Mesenchymal stem cell (in vitro differentiated cells and primary cell): ENCODE measurements around the gene SSBP4.

Experiments used
- DNase-seq: peaks from one replicate; pipeline ENCODE4 v3.0.0-alpha.2; 2013
- H2AFZ ChIP-seq: one replicate; pipeline ENCODE4 v1.6.1; 2013; ENCODE audit warnings: low read depth, mild to moderate bottlenecking, control low read depth, inconsistent platforms, low read length, moderate library complexity
- H2AK5ac ChIP-seq: 2 replicates; pipeline ENCODE4 v1.6.1; 2013; ENCODE audit warnings: low read length, moderate library complexity, mild to moderate bottlenecking, inconsistent platforms; ENCODE audit not compliant: severe bottlenecking
- H2BK120ac ChIP-seq: one replicate; pipeline ENCODE4 v1.6.1; 2013; ENCODE audit warnings: low read depth, mild to moderate bottlenecking, inconsistent platforms, low read length, moderate library complexity
- H2BK12ac ChIP-seq, 2 experiments: one replicate each; pipeline ENCODE4 v1.6.1; 2013; ENCODE audit warnings: inconsistent platforms in 2 of 2, low read length in 2 of 2, mild to moderate bottlenecking in 2 of 2, moderate library complexity in 2 of 2, control low read depth in 1 of 2
- H2BK15ac ChIP-seq: one replicate; pipeline ENCODE4 v1.6.1; 2013; ENCODE audit warnings: mild to moderate bottlenecking, low read depth, inconsistent platforms; ENCODE audit not compliant: poor library complexity, severe bottlenecking
- H2BK5ac ChIP-seq: 2 replicates; pipeline ENCODE4 v1.6.1; 2013; ENCODE audit warnings: low read depth, mild to moderate bottlenecking, low read length, control low read depth, inconsistent platforms; ENCODE audit not compliant: poor library complexity, severe bottlenecking
- H3K14ac ChIP-seq, 2 experiments: one replicate each; pipeline ENCODE4 v1.6.1; 2013; ENCODE audit warnings: inconsistent platforms in 2 of 2, low read length in 2 of 2, control low read depth in 1 of 2, mild to moderate bottlenecking in 1 of 2, moderate library complexity in 1 of 2
- H3K18ac ChIP-seq, 2 experiments: one replicate each; pipeline ENCODE4 v1.6.1; 2013; ENCODE audit warnings: inconsistent platforms in 2 of 2, low read length in 2 of 2, control low read depth in 1 of 2, low read depth in 1 of 2, mild to moderate bottlenecking in 1 of 2
- H3K23ac ChIP-seq, 2 experiments: one replicate each; pipeline ENCODE4 v1.6.1; 2013; ENCODE audit warnings: inconsistent platforms in 2 of 2, low read length in 2 of 2, mild to moderate bottlenecking in 2 of 2, moderate library complexity in 2 of 2, control low read depth in 1 of 2
- H3K27ac ChIP-seq: 2 replicates; pipeline ENCODE4 v1.5.1; 2013; ENCODE audit warnings: mild to moderate bottlenecking, moderate library complexity, low read length, control low read depth, inconsistent platforms; ENCODE audit not compliant: poor library complexity, severe bottlenecking
- H3K27me3 ChIP-seq, 2 experiments: 2 replicates each; pipeline versions ENCODE4 v1.6.1 to v1.7.0; 2013; ENCODE audit warnings: low read length in 2 of 2, mild to moderate bottlenecking in 2 of 2, moderate library complexity in 2 of 2, control low read depth in 1 of 2, inconsistent platforms in 1 of 2; ENCODE audit not compliant: control insufficient read depth in 1 of 2, insufficient read depth in 1 of 2
- H3K36me3 ChIP-seq, 2 experiments: 2 replicates each; pipeline versions ENCODE4 v1.6.1 to v1.7.0; 2013; ENCODE audit warnings: low read length in 2 of 2, control low read depth in 1 of 2, inconsistent platforms in 1 of 2, low read depth in 1 of 2, mild to moderate bottlenecking in 1 of 2; ENCODE audit not compliant: insufficient read depth in 2 of 2, control insufficient read depth in 1 of 2
- H3K4ac ChIP-seq, 2 experiments: one replicate each; pipeline ENCODE4 v1.6.1; 2013; ENCODE audit warnings: inconsistent platforms in 2 of 2, low read length in 2 of 2, mild to moderate bottlenecking in 2 of 2, moderate library complexity in 2 of 2, control low read depth in 1 of 2, low read depth in 1 of 2
- H3K4me1 ChIP-seq: 2 replicates; pipeline ENCODE4 v1.6.1; 2013; ENCODE audit warnings: low read depth, low read length, control low read depth; ENCODE audit not compliant: control insufficient read depth, insufficient read depth
- H3K4me2 ChIP-seq: 2 replicates; pipeline ENCODE4 v1.6.1; 2013; ENCODE audit warnings: low read length, mild to moderate bottlenecking, inconsistent platforms; ENCODE audit not compliant: poor library complexity, severe bottlenecking
- H3K4me3 ChIP-seq, 2 experiments: 2 replicates each; pipeline versions ENCODE4 v1.5.1 to v1.7.0; 2013; ENCODE audit warnings: low read length in 2 of 2, mild to moderate bottlenecking in 2 of 2, control low read depth in 1 of 2, low read depth in 1 of 2; ENCODE audit not compliant: insufficient read depth in 1 of 2
- H3K79me1 ChIP-seq: replicated peaks from 2 replicates; pipeline ENCODE4 v1.6.1; 2013; ENCODE audit warnings: mild to moderate bottlenecking, control low read depth, low read length, inconsistent platforms; ENCODE audit not compliant: poor library complexity, severe bottlenecking
- H3K9ac ChIP-seq: 2 replicates; pipeline ENCODE4 v1.7.0; 2013; ENCODE audit warnings: mild to moderate bottlenecking, low read length, moderate library complexity
- H3K9me3 ChIP-seq: 2 replicates; pipeline ENCODE4 v1.7.0; 2013; ENCODE audit warnings: mild to moderate bottlenecking, low read length; ENCODE audit not compliant: control insufficient read depth
- H4K8ac ChIP-seq: one replicate; pipeline ENCODE4 v1.6.1; 2013; ENCODE audit warnings: inconsistent platforms, mild to moderate bottlenecking, low read length, moderate library complexity
- H4K91ac ChIP-seq: one replicate; pipeline ENCODE4 v1.6.1; 2013; ENCODE audit warnings: mild to moderate bottlenecking, low read length, inconsistent platforms
- WGBS: methylation state at CpG from one replicate; pipeline ENCODE4 v1.1.7; 2013; ENCODE audit warnings: mixed read lengths; 5-methylcytosine and 5-hydroxymethylcytosine counted together

The SSBP4 gene

DNA sequence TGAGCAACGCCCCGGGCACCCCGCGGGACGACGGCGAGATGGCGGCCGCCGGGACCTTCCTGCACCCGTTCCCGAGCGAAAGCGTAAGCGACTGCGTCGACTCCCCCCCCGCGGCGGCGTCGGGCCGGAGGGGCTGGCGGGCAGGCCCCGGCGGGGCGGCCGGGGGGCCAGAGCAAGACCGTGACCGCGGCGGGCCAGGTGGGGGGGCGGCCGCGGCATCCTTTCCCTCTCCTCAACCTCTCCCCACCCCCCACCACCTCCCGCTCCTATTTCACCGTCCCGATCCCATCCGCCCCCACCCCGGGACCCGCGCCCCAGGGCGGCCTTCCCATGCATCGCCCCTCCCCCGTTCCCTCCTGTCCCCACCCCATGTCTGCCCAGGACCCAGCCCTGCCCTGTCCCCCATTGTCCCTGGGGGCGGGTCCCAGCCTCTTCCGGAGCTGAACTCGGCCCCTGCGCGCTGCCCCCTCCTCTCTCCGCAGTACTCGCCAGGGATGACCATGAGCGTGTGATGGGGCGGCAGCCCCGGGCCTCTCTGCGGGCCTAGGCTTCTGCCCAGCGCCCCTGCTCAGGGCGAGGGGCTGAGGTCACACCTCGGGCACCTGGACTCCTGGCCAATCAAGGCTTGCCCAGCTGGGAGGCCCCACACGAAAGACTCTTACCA lies 14.7 kb downstream of the SSBP4 start:
- H3K4me1 ChIP-seq, result peaks cover 81% of the 10 kb centered on the region
- peak overlapping the region; percentile 54 to 65 for H3K18ac ChIP-seq
- 26% methylated on average over 24 of the region's 60 CpGs for WGBS
- H4K91ac ChIP-seq, result peak overlapping the region; percentile 46
- no peak overlapping the region for H2BK15ac ChIP-seq
- no peak overlapping the region for H3K4ac ChIP-seq
- no peak for DNase-seq
- H2BK120ac ChIP-seq, result peak overlapping the region; percentile 84
- no peak overlapping the region for H2AK5ac ChIP-seq
- H3K79me1 ChIP-seq, result peaks cover 19% of the 10 kb centered on the region
- peak overlapping the region; percentile 57 for H3K4me2 ChIP-seq
- H3K23ac ChIP-seq, result no peak overlapping the region
- H3K9ac ChIP-seq, result no peak overlapping the region
- H2AFZ ChIP-seq, result no peak overlapping the region
- peak overlapping the region; percentile 3 for H3K27ac ChIP-seq
- no peak overlapping the region for H3K14ac ChIP-seq
- H2BK5ac ChIP-seq, result no peak overlapping the region
- H4K8ac ChIP-seq, result peak overlapping the region; percentile 86
- H3K4me3 ChIP-seq, result peak overlapping the region in 1 of 2 experiments; percentile 32
- peaks cover 16 to 48% of the 10 kb centered on the region in 2 experiments for H3K36me3 ChIP-seq
- peak overlapping the region in 1 of 2 experiments; percentile 29 for H2BK12ac ChIP-seq
- no peaks in the 10 kb centered on the region for H3K9me3 ChIP-seq
- no peaks in the 10 kb centered on the region for H3K27me3 ChIP-seq

DNA sequence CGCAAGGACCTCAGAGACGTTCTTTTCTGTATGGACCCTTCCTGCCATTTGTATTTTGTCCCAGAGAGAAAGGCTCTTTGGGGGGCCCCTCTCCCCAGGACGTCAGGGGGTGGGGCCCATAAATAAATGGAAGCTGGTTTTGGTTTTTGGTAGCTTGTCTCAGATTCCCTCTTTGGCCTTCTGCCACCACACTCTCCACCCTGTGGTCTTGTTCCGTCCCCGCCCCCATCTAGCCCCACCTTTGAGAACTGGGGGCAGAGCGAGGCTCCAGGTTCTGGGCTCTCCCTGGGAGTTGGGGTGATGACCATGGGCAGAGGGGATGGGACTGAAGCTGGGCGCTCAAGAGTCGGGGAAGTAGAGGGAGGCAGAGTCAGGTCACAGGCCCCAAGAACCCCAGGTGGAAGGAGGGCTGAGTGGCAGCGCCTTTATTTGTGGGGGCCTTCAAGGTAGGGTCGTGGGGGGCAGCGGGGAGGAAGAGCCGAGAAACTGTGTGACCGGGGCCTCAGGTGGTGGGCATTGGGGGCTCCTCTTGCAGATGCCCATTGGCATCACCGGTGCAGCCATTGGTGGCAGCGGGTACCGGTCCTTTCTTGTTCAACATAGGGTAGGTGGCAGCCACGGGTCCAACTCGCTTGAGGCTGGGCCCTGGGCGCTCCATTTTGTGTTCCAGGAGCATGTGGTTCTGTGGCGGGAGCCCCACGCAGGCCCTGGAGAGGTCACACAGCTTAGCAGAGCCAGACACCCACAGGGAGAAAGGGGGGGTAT lies 15.4 kb downstream of the SSBP4 start:
- Histone ChIP-seq H3K14ac (no peak overlapping the region), H4K91ac (no peak overlapping the region), H4K8ac (no peak overlapping the region), H3K18ac (no peak overlapping the region), H2AK5ac (no peak overlapping the region), H3K4me1 (peaks cover 81% of the 10 kb centered on the region), H3K36me3 (peaks cover 16 to 48% of the 10 kb centered on the region in 2 experiments), H3K27me3 (no peaks in the 10 kb centered on the region), H2BK5ac (no peak overlapping the region), H2BK15ac (peak overlapping the region; percentile 35), H3K23ac (no peak overlapping the region), H3K4me3 (no peak overlapping the region), H3K4ac (no peak overlapping the region), H3K4me2 (no peak overlapping the region), H2AFZ (no peak overlapping the region), H3K79me1 (peaks cover 19% of the 10 kb centered on the region), H3K9ac (no peak overlapping the region), H3K27ac (no peak overlapping the region), H3K9me3 (no peaks in the 10 kb centered on the region), H2BK12ac (peak overlapping the region in 1 of 2 experiments; percentile 24), H2BK120ac (no peak overlapping the region)
- WGBS, result 95% methylated on average over 18 of the region's 21 CpGs
- no peak for DNase-seq

DNA sequence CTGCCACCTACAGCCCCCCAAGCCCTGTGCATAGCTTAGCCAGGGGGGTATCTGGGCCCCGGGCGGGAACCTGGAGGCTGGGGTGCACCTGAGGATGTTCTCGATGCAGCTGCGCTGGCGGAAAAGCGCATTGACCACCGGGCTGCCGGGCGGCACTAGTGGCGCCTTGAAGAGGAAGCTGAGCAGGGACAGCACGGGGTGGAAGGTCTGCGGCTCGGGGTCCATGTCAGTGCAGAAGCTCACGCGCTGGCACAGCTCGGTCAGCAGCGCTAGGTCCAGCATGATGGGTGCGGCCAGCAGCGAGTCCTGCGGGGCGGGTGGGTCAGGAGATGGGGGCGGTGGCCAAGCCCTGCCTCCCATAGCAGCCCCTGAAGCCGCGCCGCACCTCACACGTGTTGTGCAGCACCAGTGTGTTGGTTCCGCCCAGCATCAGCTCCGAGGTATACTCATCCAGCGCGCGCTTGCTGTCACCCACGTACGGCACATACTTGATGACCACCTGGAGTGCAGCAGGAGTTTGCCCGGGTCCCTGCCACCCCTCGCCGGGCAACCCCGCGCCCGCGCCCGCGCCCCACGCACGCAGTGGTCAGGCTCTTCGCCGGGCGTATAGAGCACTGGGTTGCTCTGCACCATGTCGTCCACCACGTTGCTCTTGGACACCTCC lies 16.1 kb downstream of the SSBP4 start:
- H3K4ac ChIP-seq, result no peak overlapping the region
- H2BK5ac ChIP-seq, result no peak overlapping the region
- H4K91ac ChIP-seq, result peak overlapping the region; percentile 48
- H3K9me3 ChIP-seq, result no peaks in the 10 kb centered on the region
- H3K27me3 ChIP-seq, result no peaks in the 10 kb centered on the region
- H3K4me2 ChIP-seq, result no peak overlapping the region
- no peak overlapping the region for H2BK120ac ChIP-seq
- H3K36me3 ChIP-seq, result peaks cover 16 to 51% of the 10 kb centered on the region in 2 experiments
- peak overlapping the region in 1 of 2 experiments; percentile 24 for H2BK12ac ChIP-seq
- no peak for DNase-seq
- WGBS, result 97% methylated on average over 49 of the region's 49 CpGs
- no peak overlapping the region for H3K27ac ChIP-seq
- no peak overlapping the region for H4K8ac ChIP-seq
- H3K23ac ChIP-seq, result no peak overlapping the region
- no peak overlapping the region for H3K14ac ChIP-seq
- peaks cover 15% of the 10 kb centered on the region for H3K79me1 ChIP-seq
- no peak overlapping the region for H2AFZ ChIP-seq
- H3K4me3 ChIP-seq, result no peak overlapping the region
- no peak overlapping the region for H2BK15ac ChIP-seq
- no peak overlapping the region for H3K18ac ChIP-seq
- H2AK5ac ChIP-seq, result no peak overlapping the region
- peaks cover 81% of the 10 kb centered on the region for H3K4me1 ChIP-seq
- no peak overlapping the region for H3K9ac ChIP-seq
